Measurements from ENCODE around the gene DGKH.
A peak's percentile ranks its signal among the peaks of the same experiment; 100 is the strongest.

The DGKH gene

GRCh38 chr13:42039946-42040729 lies 8.3 kb upstream of the DGKH start:
- POLR2A ChIA-PET = no interaction called here
- CTCF ChIA-PET = no interaction called here

GRCh38 chr13:42040730-42041010 lies 7.8 kb upstream of the DGKH start:
- no peak for DNase-seq (ENCODE audit: extremely low spot score)
- CTCF ChIA-PET = interaction anchor here (1.0 kb wide), 2 partner anchors 93 to 130 kb away, joined by 3 read pairs; no protein-coding TSS in a partner anchor
- TF ChIP-seq CTCF (IDR thresholded peaks at IDR 0.05; ENCODE audit: control extremely low read depth, extremely low read depth, low read depth, missing control alignments) = no peak
- POLR2A ChIA-PET = interaction anchor here (1.0 kb wide), 1 partner anchor 16 kb away, joined by 3 read pairs; no protein-coding TSS in a partner anchor

More at GRCh38 chr13:42039946-42040729, 8.3 kb upstream of the DGKH start:
- peak; percentile 97 for DNase-seq (ENCODE audit: extremely low spot score)
- TF ChIP-seq CTCF (IDR thresholded peaks at IDR 0.05; ENCODE audit: control extremely low read depth, extremely low read depth, low read depth, missing control alignments) = no peak

- ChIA-PET CTCF (interaction anchor here (0.8 to 4.0 kb wide), 6 partner anchors 17 to 373 kb away, joined by 3 to 15 read pairs (median 4); no protein-coding TSS in a partner anchor), POLR2A (interaction anchor here (1.0 kb wide), 1 partner anchor 16 kb away, joined by 3 read pairs; no protein-coding TSS in a partner anchor)
- peak; percentile 41 for DNase-seq (ENCODE audit: extremely low spot score)
- no peak for TF ChIP-seq CTCF (IDR thresholded peaks at IDR 0.05; ENCODE audit: control extremely low read depth, extremely low read depth, low read depth, missing control alignments)
Observed at GRCh38 chr13:42041011-42041683, 7.3 kb upstream of the DGKH start.

GRCh38 chr13:42041684-42042035 lies 6.8 kb upstream of the DGKH start:
- POLR2A ChIA-PET = interaction anchor here (1.0 kb wide), 1 partner anchor 15 kb away, joined by 3 read pairs; no protein-coding TSS in a partner anchor
- DNase-seq (ENCODE audit: extremely low spot score) = peak; percentile 64
- CTCF ChIA-PET = interaction anchor here (0.8 to 4.0 kb wide), 6 partner anchors 17 to 373 kb away, joined by 3 to 15 read pairs (median 4); no protein-coding TSS in a partner anchor
- peak; percentile 51 for TF ChIP-seq CTCF (IDR thresholded peaks at IDR 0.05; ENCODE audit: control extremely low read depth, extremely low read depth, low read depth, missing control alignments)

- TF ChIP-seq CTCF (IDR thresholded peaks at IDR 0.05; ENCODE audit: control extremely low read depth, extremely low read depth, low read depth, missing control alignments) = no peak
- DNase-seq (ENCODE audit: extremely low spot score) = no peak
- ChIA-PET CTCF (interaction anchor here (0.9 to 4.0 kb wide), 4 partner anchors 21 to 375 kb away, joined by 3 to 15 read pairs (median 3); no protein-coding TSS in a partner anchor), POLR2A (no interaction called here)
Observed at GRCh38 chr13:42043676-42044075, 4.8 kb upstream of the DGKH start.

- ChIA-PET POLR2A (no interaction called here), CTCF (interaction anchor here (2.4 kb wide), 1 partner anchor 10 kb away, joined by 8 read pairs; no protein-coding TSS in a partner anchor)
- no peak for DNase-seq (ENCODE audit: extremely low spot score)
Observed at GRCh38 chr13:42046448-42046847, 2.0 kb upstream of the DGKH start.

More at GRCh38 chr13:42046448-42046847, 2.0 kb upstream of the DGKH start:
- TF ChIP-seq CTCF (IDR thresholded peaks at IDR 0.05; ENCODE audit: control extremely low read depth, extremely low read depth, low read depth, missing control alignments) = no peak
